ENCODE data around the gene FBXO27.
A peak's percentile ranks its signal among the peaks of the same experiment; 100 is the strongest.

The FBXO27 gene

GRCh38 chr19:38985262-38985661 is 47.1 kb downstream of the FBXO27 start:
- no peak for TF ChIP-seq CTCF (IDR thresholded peaks at IDR 0.05; ENCODE audit: extremely low read depth, missing control alignments)

GRCh38 chr19:38980583-38981374 is 51.6 kb downstream of the FBXO27 start:
- no peak for DNase-seq (ENCODE audit: low spot score)
- TF ChIP-seq CTCF (IDR thresholded peaks at IDR 0.05; ENCODE audit: extremely low read depth, missing control alignments): no peak

More at GRCh38 chr19:38985262-38985661, 47.1 kb downstream of the FBXO27 start:
- DNase-seq (ENCODE audit: low spot score): no peak

- DNase-seq (ENCODE audit: low spot score): no peak
- TF ChIP-seq CTCF (IDR thresholded peaks at IDR 0.05; ENCODE audit: extremely low read depth, missing control alignments): no peak
Observed at GRCh38 chr19:38979812-38980211, 52.5 kb downstream of the FBXO27 start.

- no peak for TF ChIP-seq CTCF (IDR thresholded peaks at IDR 0.05; ENCODE audit: extremely low read depth, missing control alignments)
- DNase-seq (ENCODE audit: low spot score): no peak
Observed at GRCh38 chr19:38978326-38978689, 54.0 kb downstream of the FBXO27 start.

- TF ChIP-seq CTCF (IDR thresholded peaks at IDR 0.05; ENCODE audit: extremely low read depth, missing control alignments): no peak
- peak; percentile 81 for DNase-seq (ENCODE audit: low spot score)
Observed at GRCh38 chr19:38977445-38978325, 54.7 kb downstream of the FBXO27 start.

GRCh38 chr19:38975861-38976271 is 56.5 kb downstream of the FBXO27 start:
- DNase-seq (ENCODE audit: low spot score): no peak
- no peak for TF ChIP-seq CTCF (IDR thresholded peaks at IDR 0.05; ENCODE audit: extremely low read depth, missing control alignments)

Measured in GM20000 (cell line).